Gastrocnemius medialis (tissue), 4 donors: Measurements from ENCODE around the gene EIF2AK3. TPM values are rescaled to one million over a fixed set of nuclear protein-coding genes. Genes with fewer than 3 reads are reported as not detected.
"Not testable (repeated sequence)": the region's sequence is repeated elsewhere in the genome, so short reads cannot be mapped to it uniquely, and the experiment has no call there.

Source experiments
- ATAC-seq, 2 donors: fragments of 150-250 bp; one replicate each; pipeline ENCODE4 v1.9.1; 2016
- DNase-seq, 2 donors: peaks; one replicate each; pipeline ENCODE4 v3.0.0-alpha.2; 2019
- H3K27ac ChIP-seq, 4 donors: fragments of 200-600 bp; sonication (generic); 1 replicate in 1 of 4; 2 replicates in 3 of 4; pipeline ENCODE4 v1.5.1; 2016 to 2018; ENCODE audit warnings: mild to moderate bottlenecking in 2 of 4, moderate library complexity in 1 of 4
- H3K27me3 ChIP-seq, 3 donors: fragments of 200-600 bp; sonication (generic) in 2 of 3; 1 replicate in 1 of 3; 2 replicates in 2 of 3; pipeline versions ENCODE4 v1.5.1 to v1.6.0; 2016 to 2019; ENCODE audit warnings: mild to moderate bottlenecking in 1 of 3, moderate library complexity in 1 of 3
- H3K36me3 ChIP-seq, 2 donors: fragments of 200-600 bp; sonication (generic) in 1 of 2; one replicate each; pipeline ENCODE4 v1.5.1; 2017 to 2018
- H3K4me1 ChIP-seq, 2 donors: fragments of 200-600 bp; sonication (generic) in 1 of 2; one replicate each; pipeline ENCODE4 v1.5.1; 2016 to 2017; ENCODE audit warnings: mild to moderate bottlenecking in 2 of 2
- H3K4me3 ChIP-seq, 4 donors: fragments of 200-600 bp; sonication (generic) in 3 of 4; 1 replicate in 1 of 4; 2 replicates in 3 of 4; pipeline ENCODE4 v1.5.1; 2016 to 2019; ENCODE audit warnings: mild to moderate bottlenecking in 2 of 4
- H3K9me3 ChIP-seq, 3 donors: fragments of 200-600 bp; sonication (generic) in 2 of 3; 1 replicate in 1 of 3; 2 replicates in 2 of 3; pipeline ENCODE4 v1.5.1; 2016 to 2019
- POLR2A ChIP-seq, 2 donors: fragments of 450-650 bp; IDR thresholded peaks; one replicate each; pipeline ENCODE4 v1.6.1; 2017; ENCODE audit warnings: antibody characterized with exemption in 2 of 2, mild to moderate bottlenecking in 2 of 2, moderate library complexity in 2 of 2
- in situ Hi-C, 4 donors: fragments of 200-750 bp; cut with MboI; loops; one replicate each; pipeline versions ENCODE4 v1.15.0 to v1.8.0; 2017; ENCODE audit warnings: low sequenced_read_pairs in 4 of 4
- intact Hi-C: fragments of 100-400 bp; cut with DNase I; formaldehyde crosslinking; loops from one replicate; pipeline ENCODE4 v1.15.1; 2023; ENCODE audit warnings: low total_unique reads
- total RNA-seq, 4 donors: library from RNA; depleted of rRNA; stranded (reverse); fragments of >200 nt; gene quantifications; one replicate each; pipeline versions ENCODE4 v1.1.0 to v1.2.3, GENCODE V29; 2016
- TF ChIP-seq, protein P1 (sequence below), 5 experiments: fragments of 450-650 bp in 3 of 5; fragments of 200-600 bp in 2 of 5; sonication (generic) in 2 of 5; IDR thresholded peaks in 4 of 5; conservative IDR thresholded peaks in 1 of 5; 1 replicate in 4 of 5; 2 replicates in 1 of 5; pipeline ENCODE4 v1.5.1; 2016 to 2019; ENCODE audit warnings: antibody characterized with exemption in 5 of 5, mild to moderate bottlenecking in 3 of 5, moderate library complexity in 3 of 5

Gene EIF2AK3
- total RNA-seq, 4 donors from 2014 or later: 5.9 to 20.1 (median 9.8) TPM

DNA sequence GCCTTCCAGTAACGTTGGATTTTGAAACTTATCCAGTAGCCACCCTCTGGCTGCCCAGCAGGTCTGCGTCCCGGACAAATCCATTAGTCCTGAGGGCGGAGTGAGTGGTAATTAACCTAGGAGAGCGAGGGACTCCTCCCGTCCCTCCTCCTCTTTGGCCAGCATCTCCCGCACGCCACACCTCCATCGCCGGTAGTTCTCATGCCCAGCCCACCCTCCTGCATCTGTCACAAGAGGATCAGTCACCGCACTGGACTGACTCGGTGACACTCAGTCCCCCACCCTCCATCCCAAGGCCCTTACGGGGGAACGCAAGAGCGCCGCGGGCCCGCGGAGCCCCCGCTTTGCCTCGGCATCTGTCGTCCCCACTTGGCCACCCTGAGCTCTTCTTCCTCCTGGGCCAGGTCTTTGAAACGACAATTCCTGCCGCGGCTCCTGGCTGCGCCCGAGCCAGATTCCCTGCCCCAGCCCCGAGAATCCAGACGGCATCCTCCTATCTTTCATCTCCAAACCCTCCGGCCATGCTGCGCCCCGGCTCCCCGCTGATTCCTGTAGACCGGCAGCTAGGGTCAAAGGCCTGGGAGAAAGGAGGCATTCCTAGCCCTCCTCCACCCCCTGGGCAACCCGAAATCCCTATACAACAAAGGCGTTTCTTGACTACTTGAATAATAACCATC lies 77.5 kb downstream of the EIF2AK3 start:
- Histone ChIP-seq H3K27ac (no peak overlapping the region), H3K9me3 (no peaks in the 10 kb centered on the region), H3K36me3 (no peaks in the 10 kb centered on the region), H3K4me3 (no peak overlapping the region), H3K4me1 (no peaks in the 10 kb centered on the region), H3K27me3 (peaks cover 0 to 16% (median 9%) of the 10 kb centered on the region in 3 donors)
- intact Hi-C loops: no loop called here
- TF ChIP-seq, protein P1, sequence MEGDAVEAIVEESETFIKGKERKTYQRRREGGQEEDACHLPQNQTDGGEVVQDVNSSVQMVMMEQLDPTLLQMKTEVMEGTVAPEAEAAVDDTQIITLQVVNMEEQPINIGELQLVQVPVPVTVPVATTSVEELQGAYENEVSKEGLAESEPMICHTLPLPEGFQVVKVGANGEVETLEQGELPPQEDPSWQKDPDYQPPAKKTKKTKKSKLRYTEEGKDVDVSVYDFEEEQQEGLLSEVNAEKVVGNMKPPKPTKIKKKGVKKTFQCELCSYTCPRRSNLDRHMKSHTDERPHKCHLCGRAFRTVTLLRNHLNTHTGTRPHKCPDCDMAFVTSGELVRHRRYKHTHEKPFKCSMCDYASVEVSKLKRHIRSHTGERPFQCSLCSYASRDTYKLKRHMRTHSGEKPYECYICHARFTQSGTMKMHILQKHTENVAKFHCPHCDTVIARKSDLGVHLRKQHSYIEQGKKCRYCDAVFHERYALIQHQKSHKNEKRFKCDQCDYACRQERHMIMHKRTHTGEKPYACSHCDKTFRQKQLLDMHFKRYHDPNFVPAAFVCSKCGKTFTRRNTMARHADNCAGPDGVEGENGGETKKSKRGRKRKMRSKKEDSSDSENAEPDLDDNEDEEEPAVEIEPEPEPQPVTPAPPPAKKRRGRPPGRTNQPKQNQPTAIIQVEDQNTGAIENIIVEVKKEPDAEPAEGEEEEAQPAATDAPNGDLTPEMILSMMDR (IDR thresholded peaks at IDR 0.05 in 4 of 5, conservative IDR thresholded peaks at IDR 0.05 in 1 of 5): no peak
- TF ChIP-seq POLR2A (IDR thresholded peaks at IDR 0.05): no peak
- in situ Hi-C loops: no loop called here
- DNase-seq (no peak), ATAC-seq (no peak)

- intact Hi-C loops, ATAC-seq, DNase-seq, H3K36me3 ChIP-seq, in situ Hi-C loops, H3K4me3 ChIP-seq, H3K9me3 ChIP-seq, H3K4me1 ChIP-seq, H3K27ac ChIP-seq: not testable (repeated sequence)
- H3K27me3 ChIP-seq: peaks cover 0 to 16% (median 9%) of the 10 kb centered on the region in 3 donors
These were observed 81.0 kb downstream of the EIF2AK3 start for GRCh38 chr2:88546291-88546690.

GRCh38 chr2:88545118-88545517 lies 82.1 kb downstream of the EIF2AK3 start:
- in situ Hi-C loops: no loop called here
- Histone ChIP-seq H3K27me3 (peaks cover 0 to 14% (median 9%) of the 10 kb centered on the region in 3 donors), H3K4me3 (no peak overlapping the region), H3K36me3 (no peaks in the 10 kb centered on the region), H3K4me1 (no peaks in the 10 kb centered on the region), H3K27ac (no peak overlapping the region), H3K9me3 (no peaks in the 10 kb centered on the region)
- TF ChIP-seq, protein P1 (IDR thresholded peaks at IDR 0.05 in 4 of 5, conservative IDR thresholded peaks at IDR 0.05 in 1 of 5): no peak
- no peak for TF ChIP-seq POLR2A (IDR thresholded peaks at IDR 0.05)
- ATAC-seq (no peak), DNase-seq (no peak)
- intact Hi-C loops: no loop called here

DNA sequence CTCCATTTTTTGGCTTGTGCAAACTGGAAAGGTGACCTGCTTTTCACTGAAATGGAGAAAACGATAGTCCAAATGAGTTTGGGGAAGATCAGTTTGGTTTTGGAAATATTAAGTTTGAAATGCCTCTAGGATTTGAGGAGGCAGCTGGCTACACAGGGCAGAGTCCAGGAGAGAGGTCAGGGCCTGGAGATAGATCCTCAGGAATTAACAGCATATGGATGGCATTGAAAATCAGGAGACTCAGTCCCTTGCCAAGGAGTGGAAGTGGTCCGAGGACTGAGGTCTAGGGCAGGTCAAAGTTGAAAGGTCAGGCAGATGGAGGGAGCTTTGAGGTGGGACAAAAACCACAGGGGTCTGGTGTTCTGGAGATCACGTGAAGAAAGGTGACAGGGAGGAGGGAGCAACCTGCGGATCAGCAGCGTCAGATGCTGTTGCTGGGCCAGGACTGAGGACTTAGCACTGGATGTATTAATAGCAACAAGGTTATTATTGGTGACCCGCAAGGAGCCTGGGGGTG lies 83.7 kb downstream of the EIF2AK3 start:
- intact Hi-C loops: no loop called here
- in situ Hi-C loops: no loop called here
- H3K36me3 ChIP-seq: no peaks in the 10 kb centered on the region
- no peak overlapping the region for H3K4me3 ChIP-seq
- ATAC-seq (no peak), DNase-seq (no peak)
- peaks cover 0 to under 1% (median 0%) of the 10 kb centered on the region in 3 donors for H3K27me3 ChIP-seq
- no peaks in the 10 kb centered on the region for H3K4me1 ChIP-seq
- H3K27ac ChIP-seq: no peak overlapping the region
- TF ChIP-seq, protein P1 (IDR thresholded peaks at IDR 0.05 in 4 of 5, conservative IDR thresholded peaks at IDR 0.05 in 1 of 5): no peak
- TF ChIP-seq POLR2A (IDR thresholded peaks at IDR 0.05): no peak
- no peaks in the 10 kb centered on the region for H3K9me3 ChIP-seq

DNA sequence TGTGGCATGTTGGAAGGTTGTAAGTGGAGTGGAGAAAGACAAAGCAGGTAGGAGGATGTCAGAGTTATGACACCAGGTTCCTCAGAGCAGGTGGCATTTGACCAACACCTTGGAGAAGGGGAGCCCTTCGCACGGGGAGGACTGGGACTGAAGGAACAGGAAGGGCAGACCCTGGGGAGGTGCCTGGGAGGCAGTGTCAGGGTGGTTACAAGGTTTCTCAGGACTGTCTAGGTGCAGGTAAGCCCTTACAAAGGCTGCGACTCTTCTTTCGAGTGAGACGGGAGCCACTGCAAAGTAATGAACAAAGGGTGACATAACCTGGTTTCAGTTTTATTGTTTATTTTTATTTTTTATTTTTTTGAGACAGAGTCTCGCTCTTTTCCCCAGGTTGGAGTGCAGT lies 84.6 kb downstream of the EIF2AK3 start:
- TF ChIP-seq, protein P1 (IDR thresholded peaks at IDR 0.05 in 4 of 5, conservative IDR thresholded peaks at IDR 0.05 in 1 of 5): no peak
- TF ChIP-seq POLR2A (IDR thresholded peaks at IDR 0.05): no peak
- no peaks in the 10 kb centered on the region for H3K4me1 ChIP-seq
- H3K4me3 ChIP-seq: no peak overlapping the region
- in situ Hi-C loops: no loop called here
- no peaks in the 10 kb centered on the region for H3K27me3 ChIP-seq
- no peaks in the 10 kb centered on the region for H3K36me3 ChIP-seq
- H3K9me3 ChIP-seq: no peaks in the 10 kb centered on the region
- no peak overlapping the region for H3K27ac ChIP-seq
- ATAC-seq (no peak), DNase-seq (no peak)
- intact Hi-C loops: no loop called here
